ENCODE data around the gene GSTP1. TPM values are rescaled to one million over a fixed set of nuclear protein-coding genes. Genes with fewer than 3 reads are reported as not detected.
"Not testable (repeated sequence)": the region's sequence is repeated elsewhere in the genome, so short reads cannot be mapped to it uniquely, and the experiment has no call there.

The GSTP1 gene
- total and polyA plus RNA-seq, 4 donors = 632 to 2,206 (median 1,023) TPM

GRCh38 chr11:67615728-67616430 lies 32.3 kb downstream of the GSTP1 start:
- Histone ChIP-seq H3K4me1 (ENCODE audit: control insufficient read depth in 5 of 5, insufficient read depth in 5 of 5, low read length in 5 of 5) (peaks cover 0 to 7% (median 0%) of the 10 kb centered on the region in 5 donors), H3K36me3 (ENCODE audit: control insufficient read depth in 4 of 4, insufficient read depth in 4 of 4, low read length in 4 of 4) (peaks cover 0 to 20% (median 2%) of the 10 kb centered on the region in 4 donors), H3K9ac (ENCODE audit: insufficient read depth in 1 of 2, low read length in 2 of 2) (no peak overlapping the region), H3K27me3 (ENCODE audit: control insufficient read depth in 3 of 3, insufficient read depth in 3 of 3, low read length in 2 of 3) (peaks cover 0 to 3% (median 2%) of the 10 kb centered on the region in 3 donors), H3K4me3 (no peak overlapping the region), H3K9me3 (ENCODE audit: control insufficient read depth in 4 of 4, insufficient read depth in 3 of 4, low read length in 3 of 4) (no peaks in the 10 kb centered on the region), H3K27ac (ENCODE audit: low read depth in 1 of 2, low read length in 1 of 2) (no peak overlapping the region)
- WGBS, 2 donors = 38 to 40% methylated on average over 30 to 34 of the region's 34 CpGs
- DNase-seq (no peak), ATAC-seq (ENCODE audit: insufficient read depth, low FRiP score) (no peak)
- TF ChIP-seq CTCF (IDR thresholded peaks at IDR 0.05; ENCODE audit: control extremely low read depth, extremely low read depth) = no peak

GRCh38 chr11:67616431-67617242 lies 33.0 kb downstream of the GSTP1 start:
- Histone ChIP-seq H3K27me3 (ENCODE audit: control insufficient read depth in 3 of 3, insufficient read depth in 3 of 3, low read length in 2 of 3) (peaks cover 0 to 3% (median 2%) of the 10 kb centered on the region in 3 donors), H3K27ac (ENCODE audit: low read depth in 1 of 2, low read length in 1 of 2) (no peak overlapping the region), H3K9ac (ENCODE audit: insufficient read depth in 1 of 2, low read length in 2 of 2) (no peak overlapping the region), H3K4me3 (no peak overlapping the region), H3K4me1 (ENCODE audit: control insufficient read depth in 5 of 5, insufficient read depth in 5 of 5, low read length in 5 of 5) (peaks cover 0 to 7% (median 0%) of the 10 kb centered on the region in 5 donors), H3K9me3 (ENCODE audit: control insufficient read depth in 4 of 4, insufficient read depth in 3 of 4, low read length in 3 of 4) (no peaks in the 10 kb centered on the region), H3K36me3 (ENCODE audit: control insufficient read depth in 4 of 4, insufficient read depth in 4 of 4, low read length in 4 of 4) (peaks cover 0 to 13% (median 1%) of the 10 kb centered on the region in 4 donors)
- 37 to 54% methylated on average over 10 to 11 of the region's 11 CpGs for WGBS, 2 donors
- ATAC-seq (ENCODE audit: insufficient read depth, low FRiP score) (no peak), DNase-seq (no peak)
- no peak for TF ChIP-seq CTCF (IDR thresholded peaks at IDR 0.05; ENCODE audit: control extremely low read depth, extremely low read depth)

GRCh38 chr11:67617243-67617953 lies 33.8 kb downstream of the GSTP1 start:
- DNase-seq = no peak
- no peak overlapping the region for H3K27ac ChIP-seq (ENCODE audit: low read depth in 1 of 2, low read length in 1 of 2)
- no peak overlapping the region for H3K9ac ChIP-seq (ENCODE audit: insufficient read depth in 1 of 2, low read length in 2 of 2)
- peaks cover 0 to 7% (median 0%) of the 10 kb centered on the region in 5 donors for H3K4me1 ChIP-seq (ENCODE audit: control insufficient read depth in 5 of 5, insufficient read depth in 5 of 5, low read length in 5 of 5)
- TF ChIP-seq CTCF (IDR thresholded peaks at IDR 0.05; ENCODE audit: control extremely low read depth, extremely low read depth) = no peak
- no peak overlapping the region for H3K4me3 ChIP-seq
- WGBS, 2 donors = 82 to 90% methylated on average over 7 of the region's 7 CpGs
- H3K9me3 ChIP-seq (ENCODE audit: control insufficient read depth in 4 of 4, insufficient read depth in 3 of 4, low read length in 3 of 4) = no peaks in the 10 kb centered on the region
- H3K27me3 ChIP-seq (ENCODE audit: control insufficient read depth in 3 of 3, insufficient read depth in 3 of 3, low read length in 2 of 3) = peaks cover 0 to 3% (median 2%) of the 10 kb centered on the region in 3 donors
- H3K36me3 ChIP-seq (ENCODE audit: control insufficient read depth in 4 of 4, insufficient read depth in 4 of 4, low read length in 4 of 4) = peaks cover 0 to 5% (median 0%) of the 10 kb centered on the region in 4 donors
- no peak for ATAC-seq (ENCODE audit: insufficient read depth, low FRiP score)

GRCh38 chr11:67618901-67619659 lies 35.5 kb downstream of the GSTP1 start:
- WGBS, 2 donors = 93% methylated on average over 31 to 40 of the region's 40 CpGs
- not testable (repeated sequence) for H3K4me3 ChIP-seq; DNase-seq; H3K4me1 ChIP-seq (ENCODE audit: control insufficient read depth in 5 of 5, insufficient read depth in 5 of 5, low read length in 5 of 5); H3K9ac ChIP-seq (ENCODE audit: insufficient read depth in 1 of 2, low read length in 2 of 2); ATAC-seq (ENCODE audit: insufficient read depth, low FRiP score); H3K36me3 ChIP-seq (ENCODE audit: control insufficient read depth in 4 of 4, insufficient read depth in 4 of 4, low read length in 4 of 4); H3K27ac ChIP-seq (ENCODE audit: low read depth in 1 of 2, low read length in 1 of 2); H3K27me3 ChIP-seq (ENCODE audit: control insufficient read depth in 3 of 3, insufficient read depth in 3 of 3, low read length in 2 of 3); H3K9me3 ChIP-seq (ENCODE audit: control insufficient read depth in 4 of 4, insufficient read depth in 3 of 4, low read length in 3 of 4)
